ENCODE data around the gene PSMA6. TPM values are rescaled to one million over a fixed set of nuclear protein-coding genes. Genes with fewer than 3 reads are reported as not detected.
A peak's percentile ranks its signal among the peaks of the same experiment; 100 is the strongest.

PSMA6 gene
- total RNA-seq, 6 experiments from 2014 or later, result 186 to 233 (median 222) TPM

DNA sequence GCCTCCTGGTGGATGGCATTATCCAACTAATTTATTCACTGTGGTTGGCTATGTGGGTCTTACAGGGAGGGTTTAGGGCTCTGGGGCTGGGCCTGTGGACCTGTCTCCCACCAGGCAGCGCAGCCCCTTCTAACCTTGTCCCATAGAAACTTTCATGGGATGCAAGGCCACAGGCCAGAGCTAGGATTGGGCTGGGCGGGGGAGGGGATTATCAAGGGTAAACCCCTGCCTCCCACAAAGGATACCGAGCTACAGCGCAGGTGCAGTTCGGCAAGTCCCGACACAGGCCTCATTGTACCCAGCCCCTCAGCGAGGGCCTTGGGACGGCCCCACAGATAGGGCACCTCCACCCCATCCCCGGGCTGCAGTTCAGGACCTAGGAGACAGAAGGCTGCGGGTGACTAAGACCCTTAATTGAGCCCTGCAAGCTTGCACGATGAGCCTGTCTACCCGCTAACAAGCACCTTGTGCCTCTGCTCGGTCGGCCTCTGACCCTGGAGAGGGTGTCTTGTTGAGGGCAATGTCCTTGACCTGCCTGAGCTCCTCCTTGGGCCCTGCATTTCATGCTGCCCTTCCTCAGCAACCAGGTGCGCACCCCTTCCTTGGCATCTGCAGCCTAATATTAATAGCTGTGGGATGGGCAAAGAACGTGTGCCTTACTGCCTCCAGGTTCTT, 46.7 kb downstream of the PSMA6 start:
- no peak overlapping the region for H3K27ac Mint-ChIP-seq
- H3K4me3 Mint-ChIP-seq, result no peak overlapping the region
- no peaks in the 10 kb centered on the region for H3K36me3 Mint-ChIP-seq (ENCODE audit: low read depth)
- peaks cover 2% of the 10 kb centered on the region; the same call in 1 of the 2 replicates for H3K27me3 Mint-ChIP-seq (ENCODE audit: insufficient read depth)
- no peaks in the 10 kb centered on the region for H3K9me3 Mint-ChIP-seq
- TF ChIP-seq, protein P1, sequence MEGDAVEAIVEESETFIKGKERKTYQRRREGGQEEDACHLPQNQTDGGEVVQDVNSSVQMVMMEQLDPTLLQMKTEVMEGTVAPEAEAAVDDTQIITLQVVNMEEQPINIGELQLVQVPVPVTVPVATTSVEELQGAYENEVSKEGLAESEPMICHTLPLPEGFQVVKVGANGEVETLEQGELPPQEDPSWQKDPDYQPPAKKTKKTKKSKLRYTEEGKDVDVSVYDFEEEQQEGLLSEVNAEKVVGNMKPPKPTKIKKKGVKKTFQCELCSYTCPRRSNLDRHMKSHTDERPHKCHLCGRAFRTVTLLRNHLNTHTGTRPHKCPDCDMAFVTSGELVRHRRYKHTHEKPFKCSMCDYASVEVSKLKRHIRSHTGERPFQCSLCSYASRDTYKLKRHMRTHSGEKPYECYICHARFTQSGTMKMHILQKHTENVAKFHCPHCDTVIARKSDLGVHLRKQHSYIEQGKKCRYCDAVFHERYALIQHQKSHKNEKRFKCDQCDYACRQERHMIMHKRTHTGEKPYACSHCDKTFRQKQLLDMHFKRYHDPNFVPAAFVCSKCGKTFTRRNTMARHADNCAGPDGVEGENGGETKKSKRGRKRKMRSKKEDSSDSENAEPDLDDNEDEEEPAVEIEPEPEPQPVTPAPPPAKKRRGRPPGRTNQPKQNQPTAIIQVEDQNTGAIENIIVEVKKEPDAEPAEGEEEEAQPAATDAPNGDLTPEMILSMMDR (IDR thresholded peaks at IDR 0.05), result no peak
- H3K4me1 Mint-ChIP-seq (ENCODE audit: low read depth), result peaks cover 15% of the 10 kb centered on the region
- no peak for DNase-seq

- peaks cover 15% of the 10 kb centered on the region for H3K4me1 Mint-ChIP-seq (ENCODE audit: low read depth)
- DNase-seq, result no peak
- no peak overlapping the region for H3K27ac Mint-ChIP-seq
- TF ChIP-seq, protein P1 (IDR thresholded peaks at IDR 0.05), result no peak
- peaks cover 2% of the 10 kb centered on the region; the same call in 1 of the 2 replicates for H3K27me3 Mint-ChIP-seq (ENCODE audit: insufficient read depth)
- no peak overlapping the region for H3K4me3 Mint-ChIP-seq
- no peaks in the 10 kb centered on the region for H3K9me3 Mint-ChIP-seq
- no peaks in the 10 kb centered on the region for H3K36me3 Mint-ChIP-seq (ENCODE audit: low read depth)
Observed at GRCh38 chr14:35339761-35340406, 47.7 kb downstream of the PSMA6 start.

GRCh38 chr14:35340616-35341453, 48.7 kb downstream of the PSMA6 start:
- H3K4me3 Mint-ChIP-seq, result no peak overlapping the region

GRCh38 chr14:35341454-35341750, 49.2 kb downstream of the PSMA6 start:
- no peak for DNase-seq
- H3K4me1 Mint-ChIP-seq (ENCODE audit: low read depth), result peaks cover 15% of the 10 kb centered on the region
- no peak overlapping the region for H3K4me3 Mint-ChIP-seq
- peaks cover 2% of the 10 kb centered on the region; the same call in 1 of the 2 replicates for H3K27me3 Mint-ChIP-seq (ENCODE audit: insufficient read depth)
- no peaks in the 10 kb centered on the region for H3K36me3 Mint-ChIP-seq (ENCODE audit: low read depth)
- no peaks in the 10 kb centered on the region for H3K9me3 Mint-ChIP-seq
- TF ChIP-seq, protein P1 (IDR thresholded peaks at IDR 0.05), result no peak
- no peak overlapping the region for H3K27ac Mint-ChIP-seq

More at GRCh38 chr14:35340616-35341453, 48.7 kb downstream of the PSMA6 start:
- peaks cover 15% of the 10 kb centered on the region for H3K4me1 Mint-ChIP-seq (ENCODE audit: low read depth)
- no peak overlapping the region for H3K27ac Mint-ChIP-seq
- peaks cover 2% of the 10 kb centered on the region; the same call in 1 of the 2 replicates for H3K27me3 Mint-ChIP-seq (ENCODE audit: insufficient read depth)
- no peak for DNase-seq
- no peaks in the 10 kb centered on the region for H3K9me3 Mint-ChIP-seq
- H3K36me3 Mint-ChIP-seq (ENCODE audit: low read depth), result no peaks in the 10 kb centered on the region
- TF ChIP-seq, protein P1 (IDR thresholded peaks at IDR 0.05), result no peak

- peaks cover 15% of the 10 kb centered on the region for H3K4me1 Mint-ChIP-seq (ENCODE audit: low read depth)
- H3K27me3 Mint-ChIP-seq (ENCODE audit: insufficient read depth), result peaks cover 2% of the 10 kb centered on the region; the same call in 1 of the 2 replicates
- H3K27ac Mint-ChIP-seq, result no peak overlapping the region; the same call in 1 of the 2 replicates
- TF ChIP-seq, protein P1 (IDR thresholded peaks at IDR 0.05), result no peak
- no peaks in the 10 kb centered on the region for H3K9me3 Mint-ChIP-seq
- H3K4me3 Mint-ChIP-seq, result no peak overlapping the region
- peak; percentile 60 for DNase-seq
- no peaks in the 10 kb centered on the region for H3K36me3 Mint-ChIP-seq (ENCODE audit: low read depth)
Observed at GRCh38 chr14:35341751-35342488, 49.7 kb downstream of the PSMA6 start.

All from HFFc6 (cell line).